Jurkat, Clone E6-1 (cell line): ENCODE measurements around the gene TIAL1.
"Not testable (repeated sequence)": the region's sequence is repeated elsewhere in the genome, so short reads cannot be mapped to it uniquely, and the experiment has no call there.

Source experiments
- DNase-seq: peaks from one replicate; pipeline ENCODE4 v3.0.0-alpha.2; 2011; ENCODE audit warnings: low read depth, low spot score
- H3K4me3 ChIP-seq: 2 replicates; pipeline ENCODE4 v1.5.1; 2011; ENCODE audit warnings: mild to moderate bottlenecking, low read length, control low read depth, moderate library complexity

Gene TIAL1

DNA sequence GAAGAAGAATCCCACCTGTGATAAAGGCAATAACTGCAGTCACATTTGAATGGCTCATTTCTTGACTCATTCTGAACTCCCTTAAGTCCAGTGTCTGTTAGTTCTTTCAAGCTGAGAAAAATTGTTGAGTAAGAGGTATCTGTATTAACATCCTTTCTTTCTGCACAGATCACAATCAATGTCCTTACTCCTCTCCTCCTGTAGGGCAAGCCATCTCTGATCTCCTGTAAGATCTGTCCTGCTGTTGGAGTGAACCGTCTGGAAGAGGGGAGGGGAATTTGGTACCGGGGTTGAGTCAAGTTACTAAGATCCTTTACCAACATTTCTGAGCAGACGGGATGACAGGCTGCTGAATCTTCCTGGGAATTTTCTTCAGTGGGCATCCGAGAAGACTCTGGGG lies 34.7 kb downstream of the TIAL1 start:
- H3K4me3 ChIP-seq: no peak overlapping the region
- no peak for DNase-seq

DNA sequence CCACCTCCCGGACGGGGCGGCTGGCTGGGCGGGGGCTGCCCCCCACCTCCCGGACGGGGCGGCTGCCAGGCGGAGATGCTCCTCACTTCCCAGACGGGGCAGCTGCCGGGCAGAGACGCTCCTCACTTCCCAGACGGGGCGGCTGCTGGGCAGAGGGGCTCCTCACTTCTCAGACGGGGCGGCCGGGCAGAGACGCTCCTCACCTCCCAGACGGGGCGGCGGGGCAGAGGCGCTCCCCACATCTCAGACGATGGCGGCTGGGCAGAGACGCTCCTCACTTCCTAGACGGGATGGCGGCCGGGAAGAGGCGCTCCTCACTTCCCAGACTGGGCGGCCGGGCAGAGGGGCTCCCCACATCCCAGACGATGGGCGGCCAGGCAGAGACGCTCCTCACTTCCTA lies 37.3 kb downstream of the TIAL1 start:
- not testable (repeated sequence) for DNase-seq, H3K4me3 ChIP-seq

DNA sequence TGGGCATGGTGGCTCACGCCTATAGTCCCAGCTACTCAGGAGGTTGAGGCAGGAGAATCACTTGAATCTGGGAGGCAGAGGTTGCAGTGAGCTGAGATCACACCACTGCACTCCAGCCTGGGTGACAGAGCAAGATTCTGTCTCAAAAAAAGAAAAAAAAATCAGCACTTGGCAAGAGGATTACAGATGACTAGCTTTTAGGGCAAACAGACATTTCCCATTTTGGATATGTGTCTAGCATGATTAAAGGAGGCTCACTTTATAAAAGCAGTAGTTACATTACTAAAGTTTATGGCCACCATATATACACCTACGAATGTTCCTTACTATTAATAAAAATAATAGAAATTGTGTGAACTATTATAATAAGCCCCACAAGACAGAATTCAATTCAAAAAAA lies 40.7 kb downstream of the TIAL1 start:
- H3K4me3 ChIP-seq, DNase-seq: not testable (repeated sequence)

DNA sequence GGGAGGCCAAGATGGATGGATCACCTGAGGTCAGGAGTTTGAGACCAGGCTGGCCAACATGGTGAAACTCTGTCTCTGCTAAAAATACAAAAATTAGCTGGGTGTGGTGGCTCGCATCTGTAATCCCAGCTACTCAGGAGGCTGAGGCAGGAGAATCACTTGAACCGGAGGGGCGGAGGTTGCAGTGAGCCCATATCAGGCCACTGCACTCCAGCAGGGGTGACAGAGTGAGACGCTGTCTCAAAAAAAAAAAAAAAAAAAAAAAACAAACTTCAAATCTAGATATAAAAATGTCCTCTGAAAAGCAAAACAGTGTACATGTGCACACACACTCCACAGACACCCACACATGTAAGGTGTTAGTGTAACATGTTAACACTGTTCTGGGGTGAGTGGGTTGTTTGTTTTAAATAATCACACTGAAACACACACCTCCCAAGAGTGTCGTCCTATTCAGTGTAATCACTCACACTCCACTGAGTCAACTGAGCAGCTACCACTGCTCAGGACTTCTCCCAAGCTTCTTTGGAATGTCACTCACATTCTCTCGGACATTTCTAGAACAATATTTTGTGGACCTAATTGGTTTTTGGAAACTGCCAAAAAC lies 41.5 kb downstream of the TIAL1 start:
- DNase-seq: no peak
- no peak overlapping the region for H3K4me3 ChIP-seq

DNA sequence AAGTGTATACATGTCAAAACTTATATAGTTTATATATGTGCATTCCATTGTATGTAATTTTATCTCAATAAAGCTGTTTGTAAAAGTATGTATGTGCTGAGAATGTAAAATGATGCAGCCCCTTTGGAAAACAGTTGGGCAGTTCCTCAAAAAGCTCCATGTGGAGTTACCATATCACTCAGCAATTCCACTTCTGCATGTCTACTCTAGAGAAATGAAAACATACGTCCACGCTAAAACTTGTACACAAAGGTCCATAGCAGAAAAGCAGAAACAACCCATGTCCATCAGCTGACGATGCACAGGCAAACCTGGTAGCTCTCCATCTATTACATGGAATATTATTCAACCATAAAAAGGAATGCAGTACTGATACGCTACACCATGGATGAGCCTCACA lies 45.9 kb downstream of the TIAL1 start:
- no peak overlapping the region for H3K4me3 ChIP-seq

DNA sequence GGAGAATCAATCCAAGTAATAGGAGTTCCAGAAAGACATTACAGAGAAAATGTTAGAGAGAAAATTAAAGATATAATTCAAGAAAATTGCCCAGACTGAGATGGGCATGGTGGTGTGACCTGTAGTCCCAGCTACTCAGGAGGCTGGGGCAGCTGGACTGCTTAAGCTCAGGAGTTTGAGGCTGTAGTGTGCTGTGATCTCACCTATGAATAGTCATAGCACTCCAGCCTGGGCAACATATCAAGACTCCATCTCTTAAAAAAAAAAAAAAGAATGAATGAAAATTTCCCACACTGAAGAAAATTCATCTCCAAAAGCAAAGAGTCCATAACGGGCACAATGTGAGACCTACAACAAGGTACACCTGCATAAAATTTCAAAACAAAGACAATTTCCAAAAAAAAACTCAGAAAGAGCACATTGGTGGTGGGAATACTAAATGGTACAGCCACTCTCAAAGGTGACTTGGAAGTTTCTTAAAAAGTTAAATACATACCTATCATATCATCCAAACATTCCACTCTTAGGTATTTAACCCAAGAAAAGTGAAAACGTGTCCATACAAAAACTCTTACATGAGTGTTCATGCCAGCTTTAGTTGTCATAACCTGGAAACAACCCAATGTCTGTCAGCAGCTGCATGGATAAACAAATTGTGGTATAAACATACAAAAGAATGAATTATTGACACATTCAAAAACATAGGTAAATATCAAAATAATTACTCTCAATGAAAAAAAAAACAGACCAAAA lies 47.3 kb downstream of the TIAL1 start:
- no peak overlapping the region for H3K4me3 ChIP-seq
- no peak for DNase-seq

More for the DNA sequence above, 45.9 kb downstream of the TIAL1 start:
- no peak for DNase-seq

DNA sequence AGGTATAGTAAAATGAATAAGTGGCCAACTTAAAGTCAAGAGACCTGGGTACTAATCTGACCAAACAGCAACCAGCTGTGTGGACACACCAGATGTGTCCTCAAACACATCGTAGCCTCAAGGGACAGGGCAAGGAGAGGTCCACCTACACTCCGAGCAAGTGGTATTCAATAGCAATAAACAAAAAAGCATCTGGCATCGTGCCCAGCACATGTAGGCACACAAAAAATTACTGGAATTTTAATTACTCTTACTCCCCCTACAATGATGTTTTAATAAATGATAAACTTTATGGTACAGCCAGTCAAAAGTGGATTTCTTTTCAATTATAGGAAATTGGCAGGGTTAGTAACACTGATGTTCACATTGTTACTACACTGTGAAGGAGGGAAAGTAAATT lies 50.8 kb downstream of the TIAL1 start:
- no peak overlapping the region for H3K4me3 ChIP-seq
- no peak for DNase-seq

DNA sequence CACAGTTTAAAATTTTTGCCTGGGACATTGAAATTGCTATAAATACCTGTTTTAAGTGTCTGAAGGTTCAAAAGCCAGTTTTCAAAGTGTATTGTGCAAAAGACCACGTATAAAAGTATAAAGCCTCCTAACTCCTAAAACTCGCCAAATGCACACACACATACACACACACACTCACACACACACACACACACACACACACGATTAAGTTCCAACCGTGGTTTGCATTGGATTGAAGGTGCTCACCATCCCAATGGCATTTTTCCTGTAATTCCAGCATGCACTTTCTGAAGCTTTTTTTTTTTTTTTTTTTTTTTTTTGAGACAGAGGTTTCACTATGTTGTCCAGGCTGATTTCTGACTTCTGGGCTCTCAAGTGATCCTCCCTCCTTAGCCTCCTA lies 51.5 kb downstream of the TIAL1 start:
- DNase-seq: no peak

DNA sequence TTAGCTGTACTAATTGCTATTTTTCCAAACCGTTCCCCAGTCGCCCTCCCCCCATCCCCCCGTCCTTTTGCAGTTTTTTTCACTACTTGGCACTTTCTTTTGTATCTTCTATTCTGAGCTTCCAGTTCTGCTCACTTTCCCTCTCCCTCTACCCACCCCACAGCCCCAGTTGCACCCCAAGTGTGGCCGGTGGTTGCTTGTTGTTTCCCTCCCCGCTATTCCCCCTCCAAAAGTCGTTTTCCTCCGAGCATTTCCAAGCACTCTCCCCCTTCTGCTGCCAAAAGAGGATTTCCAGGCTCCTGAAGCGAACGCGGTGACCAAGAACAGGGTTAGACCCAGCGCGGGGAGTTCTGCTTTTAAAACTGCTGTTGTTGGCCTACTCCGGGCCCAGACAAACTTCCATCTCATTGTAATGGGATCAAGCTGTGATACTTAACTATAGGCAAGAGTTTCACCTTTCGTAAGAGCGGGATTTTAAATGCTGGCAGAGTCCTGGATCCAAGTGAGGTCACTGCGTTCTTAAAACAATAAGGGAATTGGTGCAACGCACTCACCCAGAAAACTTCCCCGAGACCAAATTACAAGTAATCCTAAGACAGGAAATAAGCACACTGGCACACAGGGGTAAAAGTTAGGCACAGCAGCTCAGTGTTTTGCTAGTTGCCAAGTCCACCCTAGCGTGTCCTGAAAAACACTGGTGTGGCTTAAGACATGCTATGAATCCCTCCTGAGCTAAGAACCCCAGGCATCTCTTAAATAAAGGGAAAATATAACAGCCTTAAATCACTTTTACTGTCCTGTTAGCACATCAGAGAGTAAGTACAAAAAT lies 52.7 kb downstream of the TIAL1 start:
- DNase-seq: no peak

More for the DNA sequence above, 51.5 kb downstream of the TIAL1 start:
- H3K4me3 ChIP-seq: no peak overlapping the region

DNA sequence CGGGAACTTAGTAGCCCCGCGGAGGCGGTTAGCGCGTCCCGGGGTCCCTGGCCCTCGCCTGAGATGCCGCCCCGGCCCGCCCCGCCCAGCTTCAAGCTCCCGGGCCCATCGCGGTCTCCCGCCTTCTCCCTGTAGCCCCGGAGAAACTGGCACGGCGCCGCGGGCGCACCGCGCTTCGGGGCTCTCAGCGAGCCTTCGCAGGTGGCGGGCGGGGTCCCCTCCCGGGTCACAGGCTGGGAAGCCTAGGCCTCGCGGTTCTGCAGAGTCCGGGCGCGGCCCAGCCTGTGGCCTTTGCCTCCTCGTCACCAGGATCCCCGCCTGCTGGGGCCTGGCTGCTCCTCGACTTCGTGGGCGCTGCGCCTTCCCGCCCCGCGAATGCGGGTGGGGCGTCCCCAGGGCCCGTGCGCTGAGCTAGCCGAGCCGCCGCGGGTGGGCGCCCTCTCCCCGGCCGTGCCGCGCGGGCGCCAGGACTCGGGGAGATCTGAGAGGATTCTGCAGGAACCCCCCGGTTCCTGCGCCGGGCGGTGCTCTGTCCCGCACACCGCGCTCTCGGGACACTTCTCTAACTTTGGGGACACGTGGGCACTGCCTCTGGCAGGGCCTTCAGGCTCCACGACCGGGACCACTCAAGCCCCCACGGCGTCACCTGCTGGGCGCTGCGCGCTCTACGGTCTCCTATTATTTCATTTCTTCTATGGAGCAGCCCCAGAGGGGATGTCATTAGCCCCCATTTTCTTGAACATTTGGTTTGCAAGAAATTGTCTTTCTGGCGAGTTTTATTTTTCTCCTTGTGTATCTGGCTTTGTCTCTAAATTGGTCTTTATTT lies 53.6 kb downstream of the TIAL1 start:
- peak; percentile 68 for DNase-seq
- peak overlapping the region; percentile 69 for H3K4me3 ChIP-seq

More for the DNA sequence above, 52.7 kb downstream of the TIAL1 start:
- H3K4me3 ChIP-seq: peak overlapping the region; percentile 69

DNA sequence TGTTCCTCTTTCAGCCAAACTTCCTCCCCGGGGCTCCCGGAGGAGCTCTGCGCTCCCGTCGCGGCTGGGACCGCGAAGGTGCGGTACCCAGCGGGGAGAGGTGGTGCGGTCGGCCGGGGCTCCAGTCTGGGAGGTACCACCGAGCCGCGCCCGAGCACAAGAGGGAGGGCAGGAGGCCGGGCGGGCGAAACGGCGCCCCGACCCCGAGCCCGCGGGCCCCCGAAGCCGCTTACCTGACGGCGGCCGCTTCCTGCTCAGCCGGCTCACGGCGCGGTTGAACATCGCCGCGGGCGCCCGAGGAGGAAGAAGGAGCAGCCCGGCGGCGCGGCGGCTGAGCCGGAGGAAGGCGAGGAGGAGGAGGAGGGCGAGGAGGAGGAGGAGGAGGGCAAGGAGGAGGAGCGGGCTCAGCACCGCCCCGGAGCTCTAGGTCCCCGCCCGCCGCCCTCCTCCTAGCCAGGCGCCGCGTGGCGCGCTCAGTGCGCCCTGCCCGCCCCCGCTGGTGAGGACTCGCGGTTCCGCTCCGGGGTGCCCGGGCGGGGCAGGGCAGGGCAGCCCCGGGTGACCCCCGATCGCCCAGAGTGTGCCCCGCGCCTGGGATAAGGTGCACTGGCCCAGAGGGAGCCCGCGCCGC lies 54.3 kb downstream of the TIAL1 start, which contains the start of gene RGS10:
Gene RGS10, minus strand, starts transcription at position 363 of the 631 bp plus-strand sequence. Its CDS starts 81 bp downstream, at position 282.
- peak; percentile 74 for DNase-seq
- H3K4me3 ChIP-seq: peak within 1 kb of the TSS; percentile 69

DNA sequence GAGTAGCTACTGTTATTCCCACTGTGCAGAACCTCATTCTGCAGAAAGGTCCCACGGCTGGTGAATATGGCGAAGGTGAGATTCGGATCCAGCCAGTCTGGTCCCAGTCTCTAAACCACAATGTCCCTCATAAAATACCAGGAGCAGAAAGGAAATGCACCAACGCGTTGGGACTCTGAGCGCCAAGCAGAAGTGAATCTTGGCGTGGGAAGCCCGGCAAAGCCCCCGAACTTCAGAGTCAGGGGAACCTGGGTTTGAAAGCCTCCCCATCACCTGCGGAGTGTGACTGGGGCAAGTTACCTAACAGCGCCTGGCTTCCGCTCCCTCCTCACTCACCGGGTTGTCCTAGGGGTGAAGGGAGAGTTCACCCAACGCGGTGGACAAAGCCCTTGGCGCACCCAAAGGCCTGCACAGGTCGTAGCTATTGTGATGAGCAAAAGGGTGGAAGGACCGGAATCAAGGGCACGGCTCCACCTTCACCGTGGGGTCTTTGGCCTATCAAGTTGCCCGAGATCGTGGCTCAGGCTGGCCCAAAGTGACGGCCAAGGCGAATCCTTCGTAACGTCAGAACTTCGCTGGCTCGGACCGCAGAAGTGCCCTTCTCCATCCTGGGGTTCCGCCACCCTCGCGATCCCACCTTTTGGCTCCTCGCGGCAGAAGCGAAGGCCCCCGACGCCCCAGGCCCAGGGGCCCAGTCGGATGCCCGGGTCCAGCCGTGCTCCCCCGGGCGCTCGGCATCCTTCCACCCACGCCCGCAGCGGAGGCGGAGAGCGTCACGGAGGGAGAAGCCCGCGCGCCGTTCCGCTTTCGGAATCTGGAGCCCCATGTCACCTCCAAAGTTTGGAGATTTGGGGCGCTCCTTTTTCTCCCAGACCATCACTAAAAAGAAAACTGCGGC lies 55.1 kb downstream of the TIAL1 start:
- H3K4me3 ChIP-seq: peak overlapping the region; percentile 69
- no peak for DNase-seq

DNA sequence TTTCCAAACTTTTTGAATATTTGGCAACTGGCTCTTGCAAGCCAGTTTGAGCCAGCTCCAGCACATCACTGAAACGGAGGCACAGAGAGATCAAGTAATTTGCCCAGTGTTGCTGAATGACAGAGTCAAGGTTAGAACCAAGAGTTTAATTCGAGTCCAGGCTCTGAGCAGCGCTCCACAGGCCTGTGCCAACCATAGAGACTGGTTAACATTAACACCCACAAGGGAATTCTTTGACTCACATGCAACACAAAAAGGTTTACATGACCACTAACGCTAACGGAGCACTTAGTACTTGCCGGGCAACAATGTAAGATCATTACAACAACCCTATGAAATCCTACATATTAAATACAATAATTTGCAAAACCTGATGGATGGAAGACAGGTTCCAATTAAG lies 55.7 kb downstream of the TIAL1 start:
- no peak overlapping the region for H3K4me3 ChIP-seq

DNA sequence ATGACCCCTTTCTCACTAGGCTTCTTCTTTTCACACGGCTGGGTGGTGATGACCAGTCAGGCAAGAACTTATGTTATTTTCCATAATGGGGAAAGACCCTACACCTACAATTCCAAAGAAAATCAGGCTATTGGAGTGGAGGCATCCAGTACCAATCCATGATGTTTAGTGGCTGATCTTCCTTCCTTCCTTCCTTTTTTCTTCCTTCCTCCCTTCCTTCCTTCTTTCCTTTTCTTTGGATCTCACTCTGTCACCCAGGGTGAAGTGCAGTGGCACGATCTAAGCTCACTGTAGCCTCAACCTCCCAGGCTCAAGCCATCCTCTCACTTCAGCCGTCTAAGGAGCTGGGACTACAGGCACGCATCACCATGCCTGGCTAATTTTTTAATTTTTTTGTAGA lies 56.7 kb downstream of the TIAL1 start:
- H3K4me3 ChIP-seq: no peak overlapping the region
- no peak for DNase-seq

More for the DNA sequence above, 55.7 kb downstream of the TIAL1 start:
- DNase-seq: no peak

DNA sequence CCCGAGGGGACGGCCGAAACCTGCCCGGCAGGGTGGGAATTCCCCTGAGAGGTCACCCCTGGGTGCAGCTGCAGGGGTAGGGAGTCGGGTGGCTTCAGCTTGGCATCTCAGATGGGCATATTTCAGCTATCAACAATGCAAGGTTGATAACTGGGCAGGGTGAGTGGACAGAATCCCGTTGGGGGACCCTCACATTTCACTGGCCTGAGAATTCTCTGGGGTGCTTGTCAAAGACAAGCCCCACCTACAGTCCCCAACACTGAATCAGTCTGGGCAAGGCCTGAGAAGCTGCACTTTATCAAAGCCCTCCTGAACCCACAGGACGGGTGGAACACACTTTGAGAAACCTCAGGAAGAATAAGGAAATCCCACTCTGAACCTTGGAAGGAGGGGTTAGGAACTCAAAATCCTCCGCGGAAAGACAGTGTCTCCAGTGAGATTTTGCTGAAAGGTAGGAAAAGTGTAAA lies 57.4 kb downstream of the TIAL1 start:
- DNase-seq: no peak
- no peak overlapping the region for H3K4me3 ChIP-seq

DNA sequence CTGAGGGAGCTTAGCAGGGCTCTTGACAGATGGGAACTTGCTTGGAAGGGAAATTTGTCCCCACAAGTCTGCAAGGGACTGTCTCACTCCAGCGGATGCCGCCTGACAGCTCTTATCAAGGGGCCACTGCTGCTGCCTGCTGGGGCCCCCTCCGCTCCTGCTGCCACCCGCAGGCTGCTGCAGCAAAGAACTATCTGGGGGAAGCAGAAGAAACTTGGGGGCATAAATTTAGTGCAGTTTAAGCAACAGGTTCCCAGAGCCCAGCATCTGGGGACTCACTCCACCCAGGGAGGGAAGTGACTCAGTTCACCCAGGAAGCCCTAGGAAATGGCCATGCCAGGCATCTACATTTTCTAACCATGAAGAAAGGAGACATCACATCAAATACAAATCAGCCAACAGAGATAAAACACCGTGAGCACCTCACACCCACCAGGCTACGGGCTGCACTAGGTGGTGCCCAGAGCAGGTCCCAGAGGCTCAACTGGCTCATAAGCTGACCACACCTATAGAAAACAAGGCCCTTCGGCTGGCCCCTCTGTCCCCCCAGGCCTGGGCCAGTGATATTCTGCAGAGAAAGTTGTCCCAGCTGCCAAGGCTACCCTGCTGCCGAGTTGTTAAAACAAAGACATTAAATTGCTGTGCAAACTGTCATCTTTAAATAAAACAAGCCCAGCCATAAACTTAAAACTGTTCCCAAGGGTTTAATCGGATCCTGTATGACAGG lies 58.0 kb downstream of the TIAL1 start:
- DNase-seq: no peak
- no peak overlapping the region for H3K4me3 ChIP-seq
